ENCODE data around the gene RAB19. TPM values are rescaled to one million over a fixed set of nuclear protein-coding genes. Genes with fewer than 3 reads are reported as not detected.

RAB19 gene
- total RNA-seq, 1 donor from 2014 or later, result 3.1 TPM

- TF ChIP-seq EZH2 (IDR thresholded peaks at IDR 0.05) (peak; percentile 42), EZH2phosphoT487 (IDR thresholded peaks at IDR 0.05) (no peak), CTCF (IDR thresholded peaks at IDR 0.05) (peak; percentile 14)
- peak; percentile 95 for DNase-seq (ENCODE audit: low spot score)
- peaks cover 17% of the 10 kb centered on the region for H4K20me1 ChIP-seq (ENCODE audit: low read depth)
- H2AFZ ChIP-seq (replicated peaks), result peak within 1 kb of the TSS; percentile 61
- no peaks in the 10 kb centered on the region for H3K27me3 ChIP-seq
- Mint-ChIP-seq H3K4me3 (peak within 1 kb of the TSS; percentile 96), H3K36me3 (no peaks in the 10 kb centered on the region), H3K27ac (peak within 1 kb of the TSS; percentile 40), H3K4me1 (peaks cover 9% of the 10 kb centered on the region), H3K9me3 (no peaks in the 10 kb centered on the region), H3K27me3 (ENCODE audit: insufficient read depth, low read depth) (peaks cover 5% of the 10 kb centered on the region)
- peak within 1 kb of the TSS; percentile 74 for H3K9ac ChIP-seq
- H3K36me3 ChIP-seq, result no peaks in the 10 kb centered on the region
- H3K79me2 ChIP-seq (ENCODE audit: low read depth), result peaks cover 50% of the 10 kb centered on the region
- no peaks in the 10 kb centered on the region for H3K9me3 ChIP-seq (ENCODE audit: low read depth)
- no peak within 1 kb of the TSS for H3K27ac ChIP-seq
- no peaks in the 10 kb centered on the region for H3K4me1 ChIP-seq
- peak within 1 kb of the TSS; percentile 86 for H3K4me2 ChIP-seq
- H3F3A ChIP-seq (ENCODE audit: low read depth), result no peaks in the 10 kb centered on the region
- H3K4me3 ChIP-seq, result peak within 1 kb of the TSS; percentile 85
Measured at GRCh38 chr7:140397784-140398750, 5.8 kb upstream of the RAB19 start, which contains the start of gene SLC37A3. Gene SLC37A3 (minus strand): TSS chr7:140398530. CDS start chr7:140382526, 16,004 bp downstream.

GRCh38 chr7:140398821-140399220, 5.0 kb upstream of the RAB19 start:
- peak overlapping the region; percentile 86 for H3K4me2 ChIP-seq
- TF ChIP-seq EZH2phosphoT487 (IDR thresholded peaks at IDR 0.05) (no peak), EZH2 (IDR thresholded peaks at IDR 0.05) (no peak), CTCF (IDR thresholded peaks at IDR 0.05) (no peak)
- no peaks in the 10 kb centered on the region for H3K36me3 ChIP-seq
- Mint-ChIP-seq H3K36me3 (no peaks in the 10 kb centered on the region), H3K4me1 (peaks cover 12% of the 10 kb centered on the region), H3K9me3 (no peaks in the 10 kb centered on the region), H3K27me3 (ENCODE audit: insufficient read depth, low read depth) (peaks cover 5% of the 10 kb centered on the region), H3K27ac (no peak overlapping the region), H3K4me3 (peak overlapping the region; percentile 96)
- H3K27me3 ChIP-seq, result no peaks in the 10 kb centered on the region
- no peaks in the 10 kb centered on the region for H3F3A ChIP-seq (ENCODE audit: low read depth)
- no peak overlapping the region for H3K27ac ChIP-seq
- H3K79me2 ChIP-seq (ENCODE audit: low read depth), result peaks cover 43% of the 10 kb centered on the region
- peak overlapping the region; percentile 85 for H3K4me3 ChIP-seq
- no peaks in the 10 kb centered on the region for H3K9me3 ChIP-seq (ENCODE audit: low read depth)
- H3K4me1 ChIP-seq, result peaks cover 3% of the 10 kb centered on the region
- no peak for DNase-seq (ENCODE audit: low spot score)
- no peak overlapping the region for H2AFZ ChIP-seq (replicated peaks)
- peaks cover 11% of the 10 kb centered on the region for H4K20me1 ChIP-seq (ENCODE audit: low read depth)
- H3K9ac ChIP-seq, result no peak overlapping the region

- peaks cover 27% of the 10 kb centered on the region for H3K79me2 ChIP-seq (ENCODE audit: low read depth)
- peaks cover 10% of the 10 kb centered on the region for H3K4me1 ChIP-seq
- H3K27ac ChIP-seq, result no peak overlapping the region
- Mint-ChIP-seq H3K36me3 (no peaks in the 10 kb centered on the region), H3K4me1 (peaks cover 24% of the 10 kb centered on the region), H3K9me3 (no peaks in the 10 kb centered on the region), H3K27ac (no peak overlapping the region), H3K4me3 (no peak overlapping the region), H3K27me3 (ENCODE audit: insufficient read depth, low read depth) (peaks cover 5% of the 10 kb centered on the region)
- H4K20me1 ChIP-seq (ENCODE audit: low read depth), result peaks cover 6% of the 10 kb centered on the region
- H3K4me3 ChIP-seq, result no peak overlapping the region
- TF ChIP-seq EZH2phosphoT487 (IDR thresholded peaks at IDR 0.05) (no peak), EZH2 (IDR thresholded peaks at IDR 0.05) (no peak), CTCF (IDR thresholded peaks at IDR 0.05) (no peak)
- no peak for DNase-seq (ENCODE audit: low spot score)
- no peaks in the 10 kb centered on the region for H3K27me3 ChIP-seq
- no peaks in the 10 kb centered on the region for H3K9me3 ChIP-seq (ENCODE audit: low read depth)
- no peaks in the 10 kb centered on the region for H3K36me3 ChIP-seq
- peaks cover 8% of the 10 kb centered on the region for H3F3A ChIP-seq (ENCODE audit: low read depth)
- H2AFZ ChIP-seq (replicated peaks), result no peak overlapping the region
- no peak overlapping the region for H3K4me2 ChIP-seq
- no peak overlapping the region for H3K9ac ChIP-seq
Measured at GRCh38 chr7:140400381-140400780, 3.5 kb upstream of the RAB19 start.
